Measurements from ENCODE around the gene TSKS.
A peak's percentile ranks its signal among the peaks of the same experiment; 100 is the strongest.

TSKS gene

GRCh38 chr19:49803529-49803856 lies 40.4 kb upstream of the TSKS start:
- WGBS: 96% methylated on average over 6 of the region's 6 CpGs
- Histone ChIP-seq H3K9me3 (ENCODE audit: insufficient read depth, low read depth, low read length) (no peaks in the 10 kb centered on the region), H3K9ac (ENCODE audit: low read depth, low read length) (no peak overlapping the region), H3K27me3 (ENCODE audit: insufficient read depth, low read length) (no peaks in the 10 kb centered on the region), H3K27ac (ENCODE audit: low read depth, low read length) (no peak overlapping the region), H3K4me3 (ENCODE audit: low read length) (no peak overlapping the region), H3K36me3 (ENCODE audit: insufficient read depth, low read length) (peaks cover 58% of the 10 kb centered on the region), H3K4me1 (ENCODE audit: insufficient read depth, low read length) (peaks cover 7% of the 10 kb centered on the region; the same call in 1 of the 2 replicates)

- H3K4me3 ChIP-seq (ENCODE audit: low read length): peak overlapping the region; percentile 55
- peaks cover 61% of the 10 kb centered on the region for H3K36me3 ChIP-seq (ENCODE audit: insufficient read depth, low read length)
- no peaks in the 10 kb centered on the region for H3K9me3 ChIP-seq (ENCODE audit: insufficient read depth, low read depth, low read length)
- WGBS: 89% methylated on average over 23 of the region's 24 CpGs
- H3K9ac ChIP-seq (ENCODE audit: low read depth, low read length): no peak overlapping the region
- H3K27ac ChIP-seq (ENCODE audit: low read depth, low read length): no peak overlapping the region
- no peaks in the 10 kb centered on the region for H3K27me3 ChIP-seq (ENCODE audit: insufficient read depth, low read length)
- H3K4me1 ChIP-seq (ENCODE audit: insufficient read depth, low read length): peaks cover 7% of the 10 kb centered on the region; the same call in 1 of the 2 replicates
Observed at GRCh38 chr19:49802836-49803528, 39.9 kb upstream of the TSKS start.

- H3K27me3 ChIP-seq (ENCODE audit: insufficient read depth, low read length): no peaks in the 10 kb centered on the region
- no peak overlapping the region; the same call in 1 of the 2 replicates for H3K27ac ChIP-seq (ENCODE audit: low read depth, low read length)
- H3K9ac ChIP-seq (ENCODE audit: low read depth, low read length): no peak overlapping the region; the same call in none of the 2 replicates
- H3K36me3 ChIP-seq (ENCODE audit: insufficient read depth, low read length): peaks cover 60% of the 10 kb centered on the region
- H3K4me1 ChIP-seq (ENCODE audit: insufficient read depth, low read length): peaks cover 7% of the 10 kb centered on the region; the same call in 1 of the 2 replicates
- H3K4me3 ChIP-seq (ENCODE audit: low read length): peak overlapping the region; percentile 55
- 35% methylated on average over 38 of the region's 38 CpGs for WGBS
- no peaks in the 10 kb centered on the region for H3K9me3 ChIP-seq (ENCODE audit: insufficient read depth, low read depth, low read length)
Observed at GRCh38 chr19:49801966-49802661, 39.0 kb upstream of the TSKS start.

- Histone ChIP-seq H3K4me3 (ENCODE audit: low read length) (peak overlapping the region; percentile 55; the same call in 1 of the 2 replicates), H3K9ac (ENCODE audit: low read depth, low read length) (no peak overlapping the region; the same call in 1 of the 2 replicates), H3K4me1 (ENCODE audit: insufficient read depth, low read length) (peaks cover 7% of the 10 kb centered on the region; the same call in 1 of the 2 replicates), H3K9me3 (ENCODE audit: insufficient read depth, low read depth, low read length) (no peaks in the 10 kb centered on the region), H3K36me3 (ENCODE audit: insufficient read depth, low read length) (peaks cover 62% of the 10 kb centered on the region), H3K27me3 (ENCODE audit: insufficient read depth, low read length) (no peaks in the 10 kb centered on the region), H3K27ac (ENCODE audit: low read depth, low read length) (no peak overlapping the region)
- 89% methylated on average over 31 of the region's 32 CpGs for WGBS
Observed at GRCh38 chr19:49801401-49801888, 38.3 kb upstream of the TSKS start.

DNA sequence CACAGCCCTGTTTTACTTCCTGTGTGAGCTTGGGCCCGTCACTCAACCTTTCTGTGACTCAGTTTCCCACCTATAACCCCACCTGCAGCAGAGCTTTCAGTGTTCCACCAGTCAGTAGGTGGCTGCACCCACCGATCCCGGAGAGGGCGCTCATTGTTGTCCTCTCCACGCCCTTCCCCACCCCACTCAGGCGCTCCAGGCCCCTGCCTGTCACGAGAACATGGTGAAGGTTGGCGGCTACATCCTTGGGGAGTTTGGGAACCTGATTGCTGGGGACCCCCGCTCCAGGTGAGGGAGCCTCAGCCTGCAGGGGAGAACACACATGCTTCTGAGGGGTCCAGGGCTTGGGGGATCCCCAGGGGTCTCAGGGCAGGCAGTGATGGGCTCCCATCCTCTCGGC lies 37.7 kb upstream of the TSKS start:
- Histone ChIP-seq H3K9ac (ENCODE audit: low read depth, low read length) (no peak overlapping the region), H3K36me3 (ENCODE audit: insufficient read depth, low read length) (peaks cover 62% of the 10 kb centered on the region), H3K9me3 (ENCODE audit: insufficient read depth, low read depth, low read length) (no peaks in the 10 kb centered on the region), H3K27me3 (ENCODE audit: insufficient read depth, low read length) (no peaks in the 10 kb centered on the region), H3K4me3 (ENCODE audit: low read length) (no peak overlapping the region), H3K4me1 (ENCODE audit: insufficient read depth, low read length) (peaks cover 7% of the 10 kb centered on the region; the same call in 1 of the 2 replicates), H3K27ac (ENCODE audit: low read depth, low read length) (no peak overlapping the region)
- 96% methylated on average over 10 of the region's 10 CpGs for WGBS

DNA sequence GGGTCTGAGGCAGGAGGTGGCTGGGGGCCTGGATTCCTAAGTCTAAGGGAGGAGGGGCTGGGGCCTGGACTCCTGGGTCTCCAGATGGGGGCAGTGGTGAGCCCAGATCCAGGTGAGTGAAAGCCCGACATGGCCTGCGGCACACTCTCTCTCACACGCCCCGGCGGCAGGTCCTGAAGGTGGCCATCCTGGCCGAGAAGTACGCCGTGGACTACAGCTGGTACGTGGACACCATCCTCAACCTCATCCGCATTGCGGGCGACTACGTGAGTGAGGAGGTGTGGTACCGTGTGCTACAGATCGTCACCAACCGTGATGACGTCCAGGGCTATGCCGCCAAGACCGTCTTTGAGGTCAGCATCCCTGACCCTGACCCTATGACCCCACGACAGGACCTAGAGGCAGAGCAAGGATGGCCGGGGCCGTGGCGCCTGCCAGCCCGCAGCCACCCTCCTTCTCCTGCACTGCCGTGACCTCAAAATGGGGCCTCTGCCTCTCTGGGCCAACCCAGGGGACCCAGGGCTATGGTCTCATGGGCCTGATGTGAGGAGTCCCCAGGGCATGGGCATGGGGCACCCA lies 36.8 kb upstream of the TSKS start:
- no peak overlapping the region for H3K9ac ChIP-seq (ENCODE audit: low read depth, low read length)
- H3K4me3 ChIP-seq (ENCODE audit: low read length): no peak overlapping the region
- 93% methylated on average over 25 of the region's 25 CpGs for WGBS
- no peaks in the 10 kb centered on the region for H3K9me3 ChIP-seq (ENCODE audit: insufficient read depth, low read depth, low read length)
- H3K4me1 ChIP-seq (ENCODE audit: insufficient read depth, low read length): peaks cover 7% of the 10 kb centered on the region; the same call in 1 of the 2 replicates
- no peaks in the 10 kb centered on the region for H3K27me3 ChIP-seq (ENCODE audit: insufficient read depth, low read length)
- H3K27ac ChIP-seq (ENCODE audit: low read depth, low read length): no peak overlapping the region
- H3K36me3 ChIP-seq (ENCODE audit: insufficient read depth, low read length): peaks cover 69% of the 10 kb centered on the region

GRCh38 chr19:49799271-49799797 lies 36.2 kb upstream of the TSKS start:
- Histone ChIP-seq H3K9ac (ENCODE audit: low read depth, low read length) (no peak overlapping the region), H3K27me3 (ENCODE audit: insufficient read depth, low read length) (no peaks in the 10 kb centered on the region), H3K4me1 (ENCODE audit: insufficient read depth, low read length) (peaks cover 7% of the 10 kb centered on the region; the same call in 1 of the 2 replicates), H3K36me3 (ENCODE audit: insufficient read depth, low read length) (peaks cover 67% of the 10 kb centered on the region), H3K9me3 (ENCODE audit: insufficient read depth, low read depth, low read length) (no peaks in the 10 kb centered on the region), H3K27ac (ENCODE audit: low read depth, low read length) (no peak overlapping the region), H3K4me3 (ENCODE audit: low read length) (no peak overlapping the region)
- WGBS: 95% methylated on average over 28 of the region's 28 CpGs

- peaks cover 67% of the 10 kb centered on the region for H3K36me3 ChIP-seq (ENCODE audit: insufficient read depth, low read length)
- H3K9ac ChIP-seq (ENCODE audit: low read depth, low read length): no peak overlapping the region
- H3K27ac ChIP-seq (ENCODE audit: low read depth, low read length): no peak overlapping the region
- H3K4me3 ChIP-seq (ENCODE audit: low read length): no peak overlapping the region
- H3K27me3 ChIP-seq (ENCODE audit: insufficient read depth, low read length): no peaks in the 10 kb centered on the region
- 95% methylated on average over 11 of the region's 11 CpGs for WGBS
- peaks cover 7% of the 10 kb centered on the region; the same call in 1 of the 2 replicates for H3K4me1 ChIP-seq (ENCODE audit: insufficient read depth, low read length)
- H3K9me3 ChIP-seq (ENCODE audit: insufficient read depth, low read depth, low read length): no peaks in the 10 kb centered on the region
Observed at GRCh38 chr19:49798574-49798973, 35.5 kb upstream of the TSKS start.

- Histone ChIP-seq H3K36me3 (ENCODE audit: insufficient read depth, low read length) (peaks cover 68% of the 10 kb centered on the region), H3K9me3 (ENCODE audit: insufficient read depth, low read depth, low read length) (no peaks in the 10 kb centered on the region), H3K27me3 (ENCODE audit: insufficient read depth, low read length) (no peaks in the 10 kb centered on the region), H3K4me3 (ENCODE audit: low read length) (no peak overlapping the region), H3K4me1 (ENCODE audit: insufficient read depth, low read length) (no peaks in the 10 kb centered on the region), H3K9ac (ENCODE audit: low read depth, low read length) (no peak overlapping the region), H3K27ac (ENCODE audit: low read depth, low read length) (no peak overlapping the region)
- WGBS: 98% methylated on average over 20 of the region's 20 CpGs
Observed at GRCh38 chr19:49795615-49796014, 32.5 kb upstream of the TSKS start.

GRCh38 chr19:49793561-49793840 lies 30.4 kb upstream of the TSKS start:
- H3K36me3 ChIP-seq (ENCODE audit: insufficient read depth, low read length): peaks cover 65% of the 10 kb centered on the region
- H3K27ac ChIP-seq (ENCODE audit: low read depth, low read length): no peak overlapping the region
- 93% methylated on average over 6 of the region's 6 CpGs for WGBS
- H3K4me1 ChIP-seq (ENCODE audit: insufficient read depth, low read length): no peaks in the 10 kb centered on the region
- H3K27me3 ChIP-seq (ENCODE audit: insufficient read depth, low read length): no peaks in the 10 kb centered on the region
- no peak overlapping the region for H3K4me3 ChIP-seq (ENCODE audit: low read length)
- no peak overlapping the region for H3K9ac ChIP-seq (ENCODE audit: low read depth, low read length)
- no peaks in the 10 kb centered on the region for H3K9me3 ChIP-seq (ENCODE audit: insufficient read depth, low read depth, low read length)
